B cell (primary cell): ENCODE measurements around the gene KLK1. TPM values are rescaled to one million over a fixed set of nuclear protein-coding genes. Genes with fewer than 3 reads are reported as not detected.
"Not testable (repeated sequence)": the region's sequence is repeated elsewhere in the genome, so short reads cannot be mapped to it uniquely, and the experiment has no call there.

Source experiments
- ATAC-seq: fragments of 200-7000 bp; cut with Tn5 transposase; one replicate; pipeline ENCODE4 v1.10.0; 2021; ENCODE audit warnings: low read depth, mild to moderate bottlenecking, moderate number of reproducible peaks, moderate library complexity
- CTCF ChIA-PET: fragments of 350-600 bp; sonication (Branson Sonifier 250); formaldehyde crosslinking; loops from one replicate; lab custom pipeline; 2021; ENCODE audit warnings: antibody characterized with exemption, inconsistent platforms; lab: Charles Lee
- POLR2A ChIA-PET: fragments of 350-600 bp; sonication (Branson Sonifier 250); formaldehyde crosslinking; loops from one replicate; lab custom pipeline; 2021; ENCODE audit warnings: antibody characterized with exemption; lab: Charles Lee
- DNase-seq: peaks from one replicate; pipeline ENCODE4 v3.0.0; 2013
- H2AFZ ChIP-seq: 2 replicates; pipeline ENCODE4 v1.6.1; 2012; ENCODE audit warnings: mild to moderate bottlenecking, low read depth, low read length; ENCODE audit not compliant: insufficient read depth, poor library complexity, severe bottlenecking
- H3K27ac ChIP-seq, 2 donors: 1 replicate in 1 of 2; 2 replicates in 1 of 2; pipeline ENCODE4 v1.5.1; 2012 to 2013; ENCODE audit warnings: low read length in 2 of 2, mild to moderate bottlenecking in 2 of 2, moderate library complexity in 1 of 2
- H3K27me3 ChIP-seq, 4 experiments: fragments of 200-600 bp in 1 of 4; sonication (generic) in 1 of 4; replicated peaks in 1 of 4; 1 replicate in 2 of 4; 2 replicates in 2 of 4; pipeline versions ENCODE4 v1.6.1 to v1.7.0; 2013 to 2016; ENCODE audit warnings: low read length in 3 of 4, mild to moderate bottlenecking in 2 of 4, mixed read lengths in 1 of 4, moderate library complexity in 1 of 4; ENCODE audit not compliant: insufficient read depth in 4 of 4, control insufficient read depth in 3 of 4; ENCODE audit errors: control extremely low read depth in 1 of 4
- H3K36me3 ChIP-seq, 2 experiments: replicated peaks in 1 of 2; 1 replicate in 1 of 2; 2 replicates in 1 of 2; pipeline versions ENCODE4 v1.6.1 to v1.7.1; 2013; ENCODE audit warnings: low read length in 1 of 2; ENCODE audit not compliant: insufficient read depth in 2 of 2, control insufficient read depth in 1 of 2; ENCODE audit errors: control extremely low read depth in 1 of 2, extremely low read depth in 1 of 2
- H3K4me1 ChIP-seq, 2 donors: fragments of 200-600 bp in 1 of 2; sonication (generic) in 1 of 2; 1 replicate in 1 of 2; 2 replicates in 1 of 2; pipeline versions ENCODE4 v1.5.1 to v1.6.1; 2013 to 2017; ENCODE audit warnings: low read length in 2 of 2; ENCODE audit not compliant: control insufficient read depth in 2 of 2, insufficient read depth in 2 of 2
- H3K4me2 ChIP-seq: replicated peaks from 2 replicates; pipeline ENCODE3; 2012; ENCODE audit warnings: mild to moderate bottlenecking, low read depth, low read length; ENCODE audit not compliant: poor library complexity, severe bottlenecking
- H3K4me3 ChIP-seq, 5 experiments: fragments of 200-600 bp in 1 of 5; sonication (generic) in 1 of 5; 1 replicate in 3 of 5; 2 replicates in 2 of 5; pipeline versions ENCODE4 v1.5.1 to v1.7.0; 2011 to 2016; ENCODE audit warnings: low read length in 4 of 5, mild to moderate bottlenecking in 4 of 5, low read depth in 2 of 5, control low read depth in 1 of 5, moderate library complexity in 1 of 5; ENCODE audit not compliant: insufficient read depth in 1 of 5; ENCODE audit errors: control extremely low read depth in 1 of 5, extremely low read depth in 1 of 5
- H3K79me2 ChIP-seq: fragments of 200-600 bp; sonication (generic); one replicate; pipeline ENCODE4 v1.6.0; 2016; ENCODE audit warnings: low read length; ENCODE audit not compliant: control insufficient read depth, insufficient read depth
- H3K9ac ChIP-seq: fragments of 200-600 bp; sonication (generic); 2 replicates; pipeline ENCODE4 v1.6.1; 2017; ENCODE audit warnings: mild to moderate bottlenecking, low read length, moderate library complexity
- H3K9me3 ChIP-seq, 3 donors: one replicate each; pipeline versions ENCODE4 v1.6.1 to v1.7.1; 2013; ENCODE audit warnings: low read length in 2 of 3; ENCODE audit not compliant: control insufficient read depth in 2 of 3, insufficient read depth in 1 of 3; ENCODE audit errors: control extremely low read depth in 1 of 3
- H4K20me1 ChIP-seq: 2 replicates; pipeline ENCODE4 v1.6.0; 2012; ENCODE audit warnings: mild to moderate bottlenecking, low read length; ENCODE audit not compliant: insufficient read depth, control insufficient read depth, poor library complexity, severe bottlenecking
- H3K27ac Mint-ChIP-seq: one replicate; pipeline ENCODE4 v1.8.0; 2021; ENCODE audit warnings: mixed read lengths
- H3K27me3 Mint-ChIP-seq: one replicate; pipeline ENCODE4 v1.8.0; 2021; ENCODE audit warnings: mixed read lengths
- H3K4me1 Mint-ChIP-seq: one replicate; pipeline ENCODE4 v1.8.0; 2021; ENCODE audit warnings: mixed read lengths
- H3K4me3 Mint-ChIP-seq: one replicate; pipeline ENCODE4 v1.8.0; 2021; ENCODE audit warnings: mixed read lengths
- H3K9me3 Mint-ChIP-seq: one replicate; pipeline ENCODE4 v1.8.0; 2022; ENCODE audit warnings: mixed read lengths; ENCODE audit not compliant: insufficient read depth
- CTCF ChIP-seq: fragments of 200-600 bp; IDR thresholded peaks from one replicate; pipeline ENCODE4 v1.8.0; 2022; ENCODE audit warnings: antibody characterized with exemption, mild to moderate bottlenecking
- EZH2 ChIP-seq: IDR thresholded peaks from 2 replicates; pipeline ENCODE4 v1.6.1; 2012; ENCODE audit warnings: borderline replicate concordance, low read depth, mild to moderate bottlenecking, moderate library complexity, low read length; ENCODE audit not compliant: insufficient read depth, poor library complexity, severe bottlenecking
- WGBS: methylation state at CpG from one replicate; pipeline ENCODE4 v1.1.5; 2013; ENCODE audit warnings: missing lambda C conversion rate; ENCODE audit not compliant: insufficient coverage; 5-methylcytosine and 5-hydroxymethylcytosine counted together
- intact Hi-C: fragments of 100-400 bp; cut with micrococcal nuclease; formaldehyde crosslinking; loops from one replicate; pipeline ENCODE4 v1.10.0; 2022
- polyA plus RNA-seq: library from polyadenylated mRNA; depleted of rRNA; stranded (reverse); fragments of >200 nt; gene quantifications from 2 replicates; pipeline ENCODE4 v1.2.3, GENCODE V29; 2012
- total RNA-seq, 2 donors: library from RNA; stranded (reverse); fragments of 120-200 nt in 1 of 2; gene quantifications; 1 replicate in 1 of 2; 2 replicates in 1 of 2; pipeline versions ENCODE4 v1.2.3 to v1.2.4, GENCODE V29; 2013 to 2022

Gene KLK1
- total and polyA plus RNA-seq, 2 donors (not counting 1 experiment from before 2014, with no cell fraction given): 9.5 to 15.2 TPM

GRCh38 chr19:50812474-50812873 lies 11.1 kb downstream of the KLK1 start:
- Mint-ChIP-seq H3K4me3 (no peak overlapping the region), H3K27me3 (peaks cover 23% of the 10 kb centered on the region), H3K27ac (no peak overlapping the region), H3K9me3 (no peaks in the 10 kb centered on the region), H3K4me1 (peaks cover 10% of the 10 kb centered on the region)
- no peak overlapping the region for H3K4me3 ChIP-seq
- WGBS: 70% methylated on average over 2 of the region's 3 CpGs
- intact Hi-C loops: no loop called here
- ChIA-PET POLR2A (no interaction called here), CTCF (no interaction called here)
- no peaks in the 10 kb centered on the region for H4K20me1 ChIP-seq
- H3K4me2 ChIP-seq: no peak overlapping the region
- no peak overlapping the region for H3K9ac ChIP-seq
- peaks cover 0 to 6% (median 2%) of the 10 kb centered on the region in 4 experiments for H3K27me3 ChIP-seq
- no peak overlapping the region for H3K27ac ChIP-seq
- H3K79me2 ChIP-seq: no peaks in the 10 kb centered on the region
- no peak for ATAC-seq
- H3K4me1 ChIP-seq: peaks cover 6 to 7% of the 10 kb centered on the region in 2 donors
- no peaks in the 10 kb centered on the region for H3K36me3 ChIP-seq
- H3K9me3 ChIP-seq: peaks cover 0 to 10% (median 0%) of the 10 kb centered on the region in 3 donors
- no peak overlapping the region for H2AFZ ChIP-seq
- TF ChIP-seq EZH2: no peak
- TF ChIP-seq CTCF: no peak
- no peak for DNase-seq

GRCh38 chr19:50811622-50812238 lies 11.9 kb downstream of the KLK1 start:
- peaks cover 23% of the 10 kb centered on the region for H3K27me3 Mint-ChIP-seq
- CTCF ChIA-PET, H3K4me1 ChIP-seq, H3K9me3 Mint-ChIP-seq, intact Hi-C loops, H2AFZ ChIP-seq, H4K20me1 ChIP-seq, POLR2A ChIA-PET, H3K27me3 ChIP-seq, H3K4me2 ChIP-seq, ATAC-seq, H3K79me2 ChIP-seq, H3K4me3 Mint-ChIP-seq, DNase-seq, H3K4me1 Mint-ChIP-seq, H3K27ac Mint-ChIP-seq, H3K27ac ChIP-seq, H3K36me3 ChIP-seq, H3K9ac ChIP-seq, H3K4me3 ChIP-seq: not testable (repeated sequence)
- WGBS: 89% methylated on average over 3 of the region's 3 CpGs
- H3K9me3 ChIP-seq: peaks cover 0 to 10% (median 0%) of the 10 kb centered on the region in 3 donors
